ENCODE data around the gene HACD2.

The HACD2 gene

DNA sequence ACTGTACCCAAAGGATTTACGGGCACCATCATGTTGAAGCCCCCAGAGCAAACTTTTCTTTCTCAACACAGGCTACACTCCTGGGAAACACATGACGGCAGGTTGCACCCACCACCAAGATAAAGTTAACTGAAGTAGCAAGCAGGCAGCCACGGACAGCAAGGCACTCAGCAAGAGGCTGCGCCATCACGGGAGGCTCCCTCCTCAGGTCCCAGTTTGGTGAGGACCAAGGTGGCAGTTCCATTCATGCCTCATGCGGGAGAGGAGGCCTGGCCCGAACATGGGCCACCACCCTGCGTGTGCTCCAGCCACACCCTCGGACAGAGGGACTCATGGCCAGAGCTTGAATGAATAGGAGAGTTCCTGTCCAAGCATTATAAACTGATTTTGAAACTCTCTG lies 142.7 kb downstream of the HACD2 start:
- TF ChIP-seq, protein P1, sequence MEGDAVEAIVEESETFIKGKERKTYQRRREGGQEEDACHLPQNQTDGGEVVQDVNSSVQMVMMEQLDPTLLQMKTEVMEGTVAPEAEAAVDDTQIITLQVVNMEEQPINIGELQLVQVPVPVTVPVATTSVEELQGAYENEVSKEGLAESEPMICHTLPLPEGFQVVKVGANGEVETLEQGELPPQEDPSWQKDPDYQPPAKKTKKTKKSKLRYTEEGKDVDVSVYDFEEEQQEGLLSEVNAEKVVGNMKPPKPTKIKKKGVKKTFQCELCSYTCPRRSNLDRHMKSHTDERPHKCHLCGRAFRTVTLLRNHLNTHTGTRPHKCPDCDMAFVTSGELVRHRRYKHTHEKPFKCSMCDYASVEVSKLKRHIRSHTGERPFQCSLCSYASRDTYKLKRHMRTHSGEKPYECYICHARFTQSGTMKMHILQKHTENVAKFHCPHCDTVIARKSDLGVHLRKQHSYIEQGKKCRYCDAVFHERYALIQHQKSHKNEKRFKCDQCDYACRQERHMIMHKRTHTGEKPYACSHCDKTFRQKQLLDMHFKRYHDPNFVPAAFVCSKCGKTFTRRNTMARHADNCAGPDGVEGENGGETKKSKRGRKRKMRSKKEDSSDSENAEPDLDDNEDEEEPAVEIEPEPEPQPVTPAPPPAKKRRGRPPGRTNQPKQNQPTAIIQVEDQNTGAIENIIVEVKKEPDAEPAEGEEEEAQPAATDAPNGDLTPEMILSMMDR (IDR thresholded peaks at IDR 0.05; ENCODE audit: low read depth, low read length) = no peak
- DNase-seq (ENCODE audit: extremely low read depth, low read depth) = no peak

Measured in AG09319 (cell line).